Camera-type eye (tissue), 1 donor: Measurements from ENCODE around the gene LRFN2. TPM values are rescaled to one million over a fixed set of nuclear protein-coding genes. Genes with fewer than 3 reads are reported as not detected.

Source experiments
- total RNA-seq: library from RNA; depleted of rRNA; stranded (reverse); fragments of >200 nt; gene quantifications from one replicate; pipeline ENCODE4 v1.2.3, GENCODE V29; 2014

The LRFN2 gene
- total RNA-seq: 6.2 TPM

GRCh38 chr6:40587240-40588069 is at the start of gene LRFN2:
Gene LRFN2, minus strand, starts transcription at chr6:40587364.

